ENCODE measurements around the gene CLSTN3. TPM values are rescaled to one million over a fixed set of nuclear protein-coding genes. Genes with fewer than 3 reads are reported as not detected.

Gene CLSTN3
- total RNA-seq (2021; fragmentation: NEBNext Ultra II Directional; extraction: Animal tissue kit (Norgen Biotek cat#: 25700)): 19.9 and 20.4 TPM in 2 replicates
- polyA plus RNA-seq (2011; rRNA removed): 26.3 and 43.9 TPM in 2 replicates
- polyA plus RNA-seq (2011; cell fraction: cytosol; rRNA removed): 29.3 TPM
- polyA plus RNA-seq (2011; cell fraction: nucleus; rRNA removed): 56.8 TPM
- polyA plus RNA-seq (2012, experiment 1 of 2): 13.4 to 23.8 TPM (median 20.6 TPM) in 4 replicates
- polyA plus RNA-seq (2012, experiment 2 of 2): 16.7 TPM
- polyA plus RNA-seq (2013, experiment 1 of 2): 41.1 TPM
- 32.6 TPM for polyA plus RNA-seq (2013, experiment 2 of 2)
- 41.2 and 41.6 TPM in 2 replicates for polyA minus RNA-seq (2011; rRNA and poly(A)+ RNA removed)
- 27.0 TPM for polyA minus RNA-seq (2011; cell fraction: cytosol; rRNA and poly(A)+ RNA removed)
- 31.5 TPM for polyA minus RNA-seq (2011; cell fraction: nucleus; rRNA and poly(A)+ RNA removed)
- long read RNA-seq, experiment 1, partial matches to known transcripts: 19 of 23 reads
- long read RNA-seq, experiment 1, other reads (novel, unspliced or antisense): 4 of 23 reads
- long read RNA-seq, experiment 2, full-length matches to known transcripts: 1 of 1 reads
- long read RNA-seq, experiment 2, partial matches to known transcripts: 0 of 1 reads
- long read RNA-seq, experiment 2, other reads (novel, unspliced or antisense): 0 of 1 reads

GRCh38 chr12:7129872-7130691 lies at the start of gene CLSTN3:
CLSTN3 (plus strand) TSS chr12:7130371; CDS start chr12:7130649, 278 bp downstream.
- FAIRE-seq: no peak
- Histone ChIP-seq H3K36me3 (ENCODE audit: control insufficient read depth in 2 of 4, insufficient read depth in 4 of 4, low read length in 3 of 4) (peaks cover 0 to 5% (median 0%) of the 10 kb centered on the region in 4 experiments; a peak in 2 of 8 replicates), H2BK20ac (ENCODE audit: low read length) (no peak within 1 kb of the TSS), H2BK15ac (ENCODE audit: low read length) (peak within 1 kb of the TSS; percentile 92; the same call in 1 of the 2 replicates), H3K14ac (ENCODE audit: insufficient read length) (no peak within 1 kb of the TSS), H3K79me2 (ENCODE audit: control insufficient read depth in 1 of 2, insufficient read depth in 2 of 2, low read length in 2 of 2) (no peaks in the 10 kb centered on the region), H3K18ac (ENCODE audit: extremely low read depth, low read length) (peak within 1 kb of the TSS; percentile 87), H3K4me2 (ENCODE audit: insufficient read depth in 1 of 2, low read depth in 2 of 2, low read length in 2 of 2) (peak within 1 kb of the TSS; percentile 90 to 100), H2BK12ac (ENCODE audit: low read depth, low read length) (no peak within 1 kb of the TSS), H3K56ac (replicated peaks; ENCODE audit: insufficient read length, low read depth, low read length) (peak within 1 kb of the TSS; percentile 22), H3K27ac (ENCODE audit: low read depth, low read length) (no peak within 1 kb of the TSS; the same call in 1 of the 2 replicates), H3K9me3 (ENCODE audit: insufficient read depth in 2 of 2, low read depth in 1 of 2, low read length in 1 of 2) (no peaks in the 10 kb centered on the region), H4K5ac (ENCODE audit: insufficient read length, low read depth, low read length) (peak within 1 kb of the TSS; percentile 69), H3K23ac (ENCODE audit: insufficient read length) (no peak within 1 kb of the TSS), H4K20me1 (replicated peaks in 1 of 2; ENCODE audit: control insufficient read depth in 1 of 2, insufficient read depth in 2 of 2, low read length in 2 of 2) (peaks cover 0 to 1% of the 10 kb centered on the region in 2 experiments), H3K9ac (replicated peaks in 1 of 4; ENCODE audit: extremely low read depth in 1 of 4, low read depth in 3 of 4, low read length in 3 of 4) (peak within 1 kb of the TSS in 3 of 4 experiments; percentile 62 to 76 (median 69); a peak in 5 of 7 replicates), H4K91ac (replicated peaks; ENCODE audit: insufficient read length, low read length) (peak within 1 kb of the TSS; percentile 71), H3K4me3 (ENCODE audit: extremely low read depth in 1 of 4, insufficient read depth in 2 of 4, low read depth in 3 of 4, low read length in 4 of 4) (peak within 1 kb of the TSS; percentile 68 to 82 (median 74)), H3K4me1 (replicated peaks in 1 of 4; ENCODE audit: control insufficient read depth in 3 of 4, insufficient read depth in 4 of 4, low read length in 3 of 4) (peaks cover 0 to 18% (median 7%) of the 10 kb centered on the region in 4 experiments; a peak in 6 of 7 replicates), H4K8ac (ENCODE audit: extremely low read depth, insufficient read depth, low read length) (peak within 1 kb of the TSS; percentile 77), H2AFZ (ENCODE audit: low read length) (peak within 1 kb of the TSS; percentile 97), H2BK120ac (replicated peaks; ENCODE audit: low read depth, low read length) (no peak within 1 kb of the TSS), H2AK5ac (ENCODE audit: low read depth, low read length) (no peak within 1 kb of the TSS), H3K27me3 (replicated peaks in 1 of 4; ENCODE audit: control insufficient read depth in 3 of 4, extremely low read depth in 1 of 4, insufficient read depth in 3 of 4, low read length in 3 of 4) (peaks cover 0 to 9% (median 5%) of the 10 kb centered on the region in 4 experiments; a peak in 5 of 7 replicates), H2BK5ac (ENCODE audit: low read depth, low read length) (peak within 1 kb of the TSS; percentile 85; the same call in 1 of the 2 replicates), H3K4ac (replicated peaks; ENCODE audit: insufficient read length, low read depth, low read length) (peak within 1 kb of the TSS; percentile 72), H3K23me2 (ENCODE audit: low read depth, low read length) (peaks cover 19% of the 10 kb centered on the region), H3K79me1 (ENCODE audit: low read depth, low read length) (peaks cover 2% of the 10 kb centered on the region; the same call in 1 of the 2 replicates)
- ChIA-PET POLR2A (ENCODE audit: partially characterized antibody) (interaction anchor here (0.6 to 3.4 kb wide), 15 partner anchors 11 to 186 kb away, joined by 3 to 21 read pairs (median 4); partner anchors contain the start of genes C12orf57, C1RL and RNU7-1), CTCF (ENCODE audit: partially characterized antibody) (interaction anchor here (0.8 to 1.8 kb wide), 8 partner anchors 11 to 73 kb away, joined by 3 to 8 read pairs (median 4); no protein-coding TSS in a partner anchor)
- DNase-seq (ENCODE audit: low read depth in 1 of 2, low spot score in 2 of 2): peak in 1 of 2 experiments; percentile 90
- WGBS, 2 experiments (ENCODE audit: extremely low coverage in 1 of 2, insufficient coverage in 1 of 2, insufficient read length in 1 of 2, insufficient replicate concordance in 2 of 2, low coverage in 1 of 2, low lambda C conversion rate in 2 of 2, missing lambda C conversion rate in 1 of 2): 0% methylated on average over 25 of the region's 40 CpGs; no CpG with 5 or more reads in 1 of the 2 experiments
- TF ChIP-seq SP2 (IDR thresholded peaks at IDR 0.05; ENCODE audit: low read length) (peak; percentile 58; the same call in 1 of the 2 replicates), SP1 (IDR thresholded peaks at IDR 0.05; ENCODE audit: low read depth, low read length) (peak; percentile 66; the same call in 1 of the 2 replicates), TAF1 (IDR thresholded peaks at IDR 0.05; ENCODE audit: low read depth, low read length) (peak; percentile 38; the same call in 1 of the 2 replicates), TBP (IDR thresholded peaks at IDR 0.05; ENCODE audit: low read depth, low read length) (peak; percentile 56; the same call in 1 of the 2 replicates), SIN3A (conservative IDR thresholded peaks at IDR 0.05 in 1 of 2, IDR thresholded peaks at IDR 0.05 in 1 of 2; ENCODE audit: low read depth in 1 of 2, low read length in 2 of 2) (0 out of 4 replicates have a peak, but pooled peaks of 1 of the 2 experiments have one; percentile 45), JUND (IDR thresholded peaks at IDR 0.05; ENCODE audit: low read length) (peak; percentile 61; the same call in 1 of the 2 replicates), MAX (IDR thresholded peaks at IDR 0.05) (no peak)
